B cell (primary cell): ENCODE results near the gene HDAC9. TPM values are rescaled to one million over a fixed set of nuclear protein-coding genes. Genes with fewer than 3 reads are reported as not detected.

ENCODE experiments used
- ATAC-seq: fragments of 200-7000 bp; cut with Tn5 transposase; one replicate; pipeline ENCODE4 v1.10.0; 2021; ENCODE audit warnings: low read depth, mild to moderate bottlenecking, moderate number of reproducible peaks, moderate library complexity
- CTCF ChIA-PET: fragments of 350-600 bp; sonication (Branson Sonifier 250); formaldehyde crosslinking; loops from one replicate; lab custom pipeline; 2021; ENCODE audit warnings: antibody characterized with exemption, inconsistent platforms; lab: Charles Lee
- POLR2A ChIA-PET: fragments of 350-600 bp; sonication (Branson Sonifier 250); formaldehyde crosslinking; loops from one replicate; lab custom pipeline; 2021; ENCODE audit warnings: antibody characterized with exemption; lab: Charles Lee
- DNase-seq: peaks from one replicate; pipeline ENCODE4 v3.0.0; 2013
- H2AFZ ChIP-seq: 2 replicates; pipeline ENCODE4 v1.6.1; 2012; ENCODE audit warnings: mild to moderate bottlenecking, low read depth, low read length; ENCODE audit not compliant: insufficient read depth, poor library complexity, severe bottlenecking
- H3K27ac ChIP-seq, 2 donors: 1 replicate in 1 of 2; 2 replicates in 1 of 2; pipeline ENCODE4 v1.5.1; 2012 to 2013; ENCODE audit warnings: low read length in 2 of 2, mild to moderate bottlenecking in 2 of 2, moderate library complexity in 1 of 2
- H3K27me3 ChIP-seq, 4 experiments: fragments of 200-600 bp in 1 of 4; sonication (generic) in 1 of 4; replicated peaks in 1 of 4; 1 replicate in 2 of 4; 2 replicates in 2 of 4; pipeline versions ENCODE4 v1.6.1 to v1.7.0; 2013 to 2016; ENCODE audit warnings: low read length in 3 of 4, mild to moderate bottlenecking in 2 of 4, mixed read lengths in 1 of 4, moderate library complexity in 1 of 4; ENCODE audit not compliant: insufficient read depth in 4 of 4, control insufficient read depth in 3 of 4; ENCODE audit errors: control extremely low read depth in 1 of 4
- H3K36me3 ChIP-seq, 2 experiments: replicated peaks in 1 of 2; 1 replicate in 1 of 2; 2 replicates in 1 of 2; pipeline versions ENCODE4 v1.6.1 to v1.7.1; 2013; ENCODE audit warnings: low read length in 1 of 2; ENCODE audit not compliant: insufficient read depth in 2 of 2, control insufficient read depth in 1 of 2; ENCODE audit errors: control extremely low read depth in 1 of 2, extremely low read depth in 1 of 2
- H3K4me1 ChIP-seq, 2 donors: fragments of 200-600 bp in 1 of 2; sonication (generic) in 1 of 2; 1 replicate in 1 of 2; 2 replicates in 1 of 2; pipeline versions ENCODE4 v1.5.1 to v1.6.1; 2013 to 2017; ENCODE audit warnings: low read length in 2 of 2; ENCODE audit not compliant: control insufficient read depth in 2 of 2, insufficient read depth in 2 of 2
- H3K4me2 ChIP-seq: replicated peaks from 2 replicates; pipeline ENCODE3; 2012; ENCODE audit warnings: mild to moderate bottlenecking, low read depth, low read length; ENCODE audit not compliant: poor library complexity, severe bottlenecking
- H3K4me3 ChIP-seq, 5 experiments: fragments of 200-600 bp in 1 of 5; sonication (generic) in 1 of 5; 1 replicate in 3 of 5; 2 replicates in 2 of 5; pipeline versions ENCODE4 v1.5.1 to v1.7.0; 2011 to 2016; ENCODE audit warnings: low read length in 4 of 5, mild to moderate bottlenecking in 4 of 5, low read depth in 2 of 5, control low read depth in 1 of 5, moderate library complexity in 1 of 5; ENCODE audit not compliant: insufficient read depth in 1 of 5; ENCODE audit errors: control extremely low read depth in 1 of 5, extremely low read depth in 1 of 5
- H3K79me2 ChIP-seq: fragments of 200-600 bp; sonication (generic); one replicate; pipeline ENCODE4 v1.6.0; 2016; ENCODE audit warnings: low read length; ENCODE audit not compliant: control insufficient read depth, insufficient read depth
- H3K9ac ChIP-seq: fragments of 200-600 bp; sonication (generic); 2 replicates; pipeline ENCODE4 v1.6.1; 2017; ENCODE audit warnings: mild to moderate bottlenecking, low read length, moderate library complexity
- H3K9me3 ChIP-seq, 3 donors: one replicate each; pipeline versions ENCODE4 v1.6.1 to v1.7.1; 2013; ENCODE audit warnings: low read length in 2 of 3; ENCODE audit not compliant: control insufficient read depth in 2 of 3, insufficient read depth in 1 of 3; ENCODE audit errors: control extremely low read depth in 1 of 3
- H4K20me1 ChIP-seq: 2 replicates; pipeline ENCODE4 v1.6.0; 2012; ENCODE audit warnings: mild to moderate bottlenecking, low read length; ENCODE audit not compliant: insufficient read depth, control insufficient read depth, poor library complexity, severe bottlenecking
- H3K27ac Mint-ChIP-seq: one replicate; pipeline ENCODE4 v1.8.0; 2021; ENCODE audit warnings: mixed read lengths
- H3K27me3 Mint-ChIP-seq: one replicate; pipeline ENCODE4 v1.8.0; 2021; ENCODE audit warnings: mixed read lengths
- H3K4me1 Mint-ChIP-seq: one replicate; pipeline ENCODE4 v1.8.0; 2021; ENCODE audit warnings: mixed read lengths
- H3K4me3 Mint-ChIP-seq: one replicate; pipeline ENCODE4 v1.8.0; 2021; ENCODE audit warnings: mixed read lengths
- H3K9me3 Mint-ChIP-seq: one replicate; pipeline ENCODE4 v1.8.0; 2022; ENCODE audit warnings: mixed read lengths; ENCODE audit not compliant: insufficient read depth
- EZH2 ChIP-seq: IDR thresholded peaks from 2 replicates; pipeline ENCODE4 v1.6.1; 2012; ENCODE audit warnings: borderline replicate concordance, low read depth, mild to moderate bottlenecking, moderate library complexity, low read length; ENCODE audit not compliant: insufficient read depth, poor library complexity, severe bottlenecking
- WGBS: methylation state at CpG from one replicate; pipeline ENCODE4 v1.1.5; 2013; ENCODE audit warnings: missing lambda C conversion rate; ENCODE audit not compliant: insufficient coverage; 5-methylcytosine and 5-hydroxymethylcytosine counted together
- intact Hi-C: fragments of 100-400 bp; cut with micrococcal nuclease; formaldehyde crosslinking; loops from one replicate; pipeline ENCODE4 v1.10.0; 2022
- polyA plus RNA-seq: library from polyadenylated mRNA; depleted of rRNA; stranded (reverse); fragments of >200 nt; gene quantifications from 2 replicates; pipeline ENCODE4 v1.2.3, GENCODE V29; 2012
- total RNA-seq, 2 donors: library from RNA; stranded (reverse); fragments of 120-200 nt in 1 of 2; gene quantifications; 1 replicate in 1 of 2; 2 replicates in 1 of 2; pipeline versions ENCODE4 v1.2.3 to v1.2.4, GENCODE V29; 2013 to 2022
- TF ChIP-seq, protein P1 (sequence below): fragments of 200-600 bp; IDR thresholded peaks from one replicate; pipeline ENCODE4 v1.8.0; 2022; ENCODE audit warnings: antibody characterized with exemption, mild to moderate bottlenecking

The HDAC9 gene
- total and polyA plus RNA-seq, 2 donors (not counting 1 experiment from before 2014, with no cell fraction given) = 49.1 to 64.8 TPM

DNA sequence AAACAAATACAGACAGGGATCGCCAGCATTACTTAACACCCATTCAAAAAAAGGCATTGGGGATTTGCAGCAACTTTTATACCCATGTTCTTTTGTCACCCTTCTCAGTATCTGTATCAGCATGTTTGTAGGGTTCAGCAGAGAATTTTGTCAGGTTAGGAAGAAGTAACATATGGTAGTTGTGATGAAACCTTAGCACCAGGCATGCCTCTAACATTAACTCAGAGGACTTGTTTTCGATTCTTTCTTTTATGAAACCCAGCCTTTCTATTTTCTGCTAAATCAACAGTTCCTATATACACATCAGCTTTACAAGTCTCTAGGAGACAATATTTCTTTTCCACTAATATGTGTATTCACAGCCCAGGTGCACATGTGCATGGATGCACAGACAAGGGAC, 22.4 kb upstream of the HDAC9 start:
- H3K9me3 ChIP-seq = no peaks in the 10 kb centered on the region
- no peak for DNase-seq
- WGBS = no CpG with 5 or more reads among the region's 2 CpGs
- H3K36me3 ChIP-seq = no peaks in the 10 kb centered on the region
- no peaks in the 10 kb centered on the region for H3K27me3 Mint-ChIP-seq
- no peak overlapping the region for H3K27ac Mint-ChIP-seq
- H3K27ac ChIP-seq = no peak overlapping the region
- no peak overlapping the region for H2AFZ ChIP-seq
- no peak for ATAC-seq
- H3K4me3 ChIP-seq = no peak overlapping the region
- peaks cover 16% of the 10 kb centered on the region for H4K20me1 ChIP-seq
- H3K4me1 ChIP-seq = no peaks in the 10 kb centered on the region
- H3K4me2 ChIP-seq = no peak overlapping the region
- no peak overlapping the region for H3K4me3 Mint-ChIP-seq
- ChIA-PET CTCF (interaction anchor here (0.6 to 1.8 kb wide), 2 partner anchors 50 to 98 kb away, joined by 3 to 4 read pairs; no protein-coding TSS in a partner anchor), POLR2A (interaction anchor here (0.5 kb wide), 1 partner anchor 83 kb away, joined by 4 read pairs; no protein-coding TSS in a partner anchor)
- H3K79me2 ChIP-seq = peaks cover 15% of the 10 kb centered on the region
- intact Hi-C loops = no loop called here
- H3K4me1 Mint-ChIP-seq = peaks cover 14% of the 10 kb centered on the region
- no peak overlapping the region for H3K9ac ChIP-seq
- no peaks in the 10 kb centered on the region for H3K9me3 Mint-ChIP-seq
- H3K27me3 ChIP-seq = no peaks in the 10 kb centered on the region
- TF ChIP-seq, protein P1, sequence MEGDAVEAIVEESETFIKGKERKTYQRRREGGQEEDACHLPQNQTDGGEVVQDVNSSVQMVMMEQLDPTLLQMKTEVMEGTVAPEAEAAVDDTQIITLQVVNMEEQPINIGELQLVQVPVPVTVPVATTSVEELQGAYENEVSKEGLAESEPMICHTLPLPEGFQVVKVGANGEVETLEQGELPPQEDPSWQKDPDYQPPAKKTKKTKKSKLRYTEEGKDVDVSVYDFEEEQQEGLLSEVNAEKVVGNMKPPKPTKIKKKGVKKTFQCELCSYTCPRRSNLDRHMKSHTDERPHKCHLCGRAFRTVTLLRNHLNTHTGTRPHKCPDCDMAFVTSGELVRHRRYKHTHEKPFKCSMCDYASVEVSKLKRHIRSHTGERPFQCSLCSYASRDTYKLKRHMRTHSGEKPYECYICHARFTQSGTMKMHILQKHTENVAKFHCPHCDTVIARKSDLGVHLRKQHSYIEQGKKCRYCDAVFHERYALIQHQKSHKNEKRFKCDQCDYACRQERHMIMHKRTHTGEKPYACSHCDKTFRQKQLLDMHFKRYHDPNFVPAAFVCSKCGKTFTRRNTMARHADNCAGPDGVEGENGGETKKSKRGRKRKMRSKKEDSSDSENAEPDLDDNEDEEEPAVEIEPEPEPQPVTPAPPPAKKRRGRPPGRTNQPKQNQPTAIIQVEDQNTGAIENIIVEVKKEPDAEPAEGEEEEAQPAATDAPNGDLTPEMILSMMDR = no peak
- no peak for TF ChIP-seq EZH2

DNA sequence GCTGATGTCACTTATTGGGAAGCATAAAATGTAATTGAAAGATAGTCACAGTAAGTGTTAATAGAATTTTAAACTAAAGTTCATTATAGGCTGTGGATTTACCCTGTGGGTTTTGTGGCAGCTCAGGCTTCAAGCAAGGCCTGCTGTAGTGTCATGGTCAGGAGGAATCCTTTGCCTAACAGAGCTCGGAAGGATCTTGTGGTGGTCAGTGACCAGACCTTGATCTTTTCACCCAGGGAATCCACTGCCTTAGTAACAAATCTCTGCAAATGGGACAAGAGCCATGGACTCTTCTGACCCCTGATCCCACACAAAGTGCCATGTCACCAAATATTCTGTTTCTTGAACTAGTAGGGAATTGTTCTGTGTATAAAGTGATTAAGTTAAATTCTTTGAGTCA, 20.6 kb upstream of the HDAC9 start:
- peaks cover 14% of the 10 kb centered on the region for H3K4me1 Mint-ChIP-seq
- no peak for TF ChIP-seq EZH2
- TF ChIP-seq, protein P1 = no peak
- peaks cover 29% of the 10 kb centered on the region for H3K79me2 ChIP-seq
- ATAC-seq (no peak), DNase-seq (no peak)
- H3K4me3 ChIP-seq = no peak overlapping the region
- no peaks in the 10 kb centered on the region for H3K27me3 ChIP-seq
- H3K9ac ChIP-seq = no peak overlapping the region
- H3K27ac ChIP-seq = no peak overlapping the region
- intact Hi-C loops = no loop called here
- no peaks in the 10 kb centered on the region for H3K4me1 ChIP-seq
- no peaks in the 10 kb centered on the region for H3K36me3 ChIP-seq
- H3K4me3 Mint-ChIP-seq = no peak overlapping the region
- H2AFZ ChIP-seq = no peak overlapping the region
- H3K27me3 Mint-ChIP-seq = no peaks in the 10 kb centered on the region
- no peaks in the 10 kb centered on the region for H3K9me3 ChIP-seq
- H3K9me3 Mint-ChIP-seq = no peaks in the 10 kb centered on the region
- peaks cover 7% of the 10 kb centered on the region for H4K20me1 ChIP-seq
- ChIA-PET CTCF (interaction anchor here (1.5 kb wide), 1 partner anchor 74 kb away, joined by 4 read pairs; no protein-coding TSS in a partner anchor), POLR2A (no interaction called here)
- H3K4me2 ChIP-seq = no peak overlapping the region
- 100% methylated on average over 1 of the region's 1 CpG for WGBS
- H3K27ac Mint-ChIP-seq = no peak overlapping the region
